HG03565 (cell line): ENCODE measurements around the gene RHO.
"Not testable (repeated sequence)": the region's sequence is repeated elsewhere in the genome, so short reads cannot be mapped to it uniquely, and the experiment has no call there.

ENCODE experiments used
- ATAC-seq: cut with Tn5 transposase; IDR thresholded peaks from one replicate; pipeline ENCODE4 v1.9.1; 2021; ENCODE audit warnings: mild to moderate bottlenecking, moderate library complexity; ENCODE audit not compliant: unreplicated experiment

RHO gene

GRCh38 chr3:129540776-129541516, 12.5 kb downstream of the RHO start:
- no peak for ATAC-seq

GRCh38 chr3:129542747-129543146, 14.3 kb downstream of the RHO start:
- no peak for ATAC-seq

DNA sequence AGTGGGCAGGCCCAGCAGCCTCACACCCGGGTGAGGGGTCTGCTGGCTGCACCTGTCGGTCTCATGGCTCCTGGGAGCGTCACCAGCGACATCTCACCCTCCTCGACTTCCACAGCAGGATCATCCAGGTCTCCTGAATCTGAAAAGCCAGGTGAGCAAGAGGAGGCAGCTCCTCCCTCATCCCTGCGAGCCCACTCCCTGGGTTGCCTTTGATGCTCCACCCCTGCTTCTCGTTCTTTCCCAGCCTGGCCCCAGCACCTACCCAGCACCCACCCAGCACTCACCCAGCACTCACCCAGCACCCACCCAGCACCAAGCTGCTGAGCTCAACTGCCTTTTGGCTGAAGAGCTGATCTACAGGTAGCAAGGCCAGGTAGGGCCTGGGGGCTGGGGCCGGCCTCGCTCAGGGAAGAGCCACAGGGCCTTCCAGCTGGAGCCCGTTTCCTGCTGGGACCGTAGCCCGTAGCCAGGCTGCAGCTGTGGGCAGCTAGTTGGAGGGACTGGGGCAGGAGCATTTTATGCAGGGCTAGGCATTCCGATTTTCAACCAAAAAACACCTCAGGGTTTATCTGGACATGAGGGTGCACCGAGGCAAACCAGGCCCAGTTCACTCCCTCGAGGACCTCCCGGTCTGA, 14.8 kb downstream of the RHO start, which contains the start of gene H1-8:
H1-8 (plus strand) TSS at position 20 of the 635 bp plus-strand sequence; CDS start at position 64, 44 bp downstream.
- no peak for ATAC-seq

DNA sequence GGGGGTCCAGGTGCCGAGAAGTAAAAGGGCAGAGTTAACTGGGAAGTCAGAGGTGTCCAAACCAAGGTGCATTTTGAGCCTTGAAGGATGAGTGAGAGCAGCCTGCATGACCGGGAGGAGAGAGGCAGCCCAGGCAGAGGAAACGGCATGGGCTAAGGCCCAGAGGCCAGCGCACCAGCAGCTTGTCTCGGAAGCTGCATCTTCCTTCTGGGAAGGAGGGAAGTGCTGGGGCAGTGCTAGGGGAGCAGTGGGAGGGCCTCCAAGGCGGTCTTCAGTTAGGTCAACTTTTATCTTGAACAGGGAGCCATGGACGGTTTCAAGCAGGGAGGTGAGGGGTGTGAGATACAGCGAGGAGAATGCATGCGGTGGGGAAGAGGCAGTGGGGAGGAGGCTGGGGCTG, 15.6 kb downstream of the RHO start:
- ATAC-seq = no peak

- ATAC-seq = not testable (repeated sequence)
These were observed 17.5 kb downstream of the RHO start for GRCh38 chr3:129545951-129546350.

DNA sequence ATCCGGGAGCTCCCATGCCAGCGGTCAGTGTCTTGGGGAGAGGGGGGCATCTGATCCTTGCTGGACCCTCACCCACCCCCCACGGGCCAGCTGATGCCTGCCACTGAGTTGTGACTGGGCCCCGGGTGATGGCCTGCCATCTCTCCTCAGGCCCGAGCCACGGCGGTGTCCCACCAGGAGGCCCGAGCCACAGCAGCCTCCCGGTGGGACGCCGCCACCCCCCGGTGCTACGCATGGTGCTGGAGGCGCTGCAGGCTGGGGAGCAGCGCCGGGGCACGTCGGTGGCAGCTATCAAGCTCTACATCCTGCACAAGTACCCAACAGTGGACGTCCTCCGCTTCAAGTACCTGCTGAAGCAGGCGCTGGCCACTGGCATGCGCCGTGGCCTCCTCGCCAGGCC, 18.8 kb downstream of the RHO start:
- ATAC-seq = no peak

DNA sequence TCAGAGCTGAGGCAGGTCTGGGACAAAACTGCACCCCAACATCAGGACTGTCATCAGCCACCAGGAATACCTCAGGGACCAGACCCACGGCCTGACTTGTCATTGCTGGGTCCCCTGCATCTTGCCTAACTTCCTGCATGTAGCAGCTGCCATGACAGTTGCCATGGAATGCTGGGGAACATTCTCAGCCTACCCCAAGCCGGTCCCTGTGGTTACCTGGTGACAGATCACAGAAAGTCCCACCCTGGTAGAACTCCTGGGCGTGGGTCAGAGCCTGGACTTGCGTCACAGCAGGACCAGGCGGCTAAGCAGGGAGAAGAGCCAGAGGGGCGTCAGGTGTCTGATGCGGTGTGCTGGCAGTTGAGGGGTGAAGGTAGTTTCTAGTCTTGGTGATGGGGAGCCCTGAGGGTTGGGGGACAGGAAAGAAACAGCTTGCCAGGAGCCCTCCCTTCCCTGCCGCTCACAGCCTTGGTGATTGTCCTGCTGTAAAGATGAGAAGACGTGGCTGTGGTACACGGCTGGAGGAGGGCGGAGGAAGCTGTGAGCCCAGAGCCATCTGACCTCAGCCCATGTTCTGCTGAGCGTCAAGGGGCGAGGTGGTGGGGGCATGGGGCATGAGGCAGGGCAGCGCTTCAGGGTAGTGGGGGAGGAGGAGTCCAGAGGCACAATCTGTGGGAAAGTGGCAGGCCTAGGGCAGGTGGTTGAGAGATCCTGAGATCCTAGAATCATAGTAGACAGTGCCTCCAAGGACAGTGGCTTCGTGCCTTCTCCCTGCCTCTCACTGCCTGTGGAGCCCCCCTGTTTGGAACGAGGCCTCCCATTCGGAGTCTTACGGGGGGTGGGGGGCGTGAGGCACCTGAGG, 19.9 kb downstream of the RHO start:
- no peak for ATAC-seq

DNA sequence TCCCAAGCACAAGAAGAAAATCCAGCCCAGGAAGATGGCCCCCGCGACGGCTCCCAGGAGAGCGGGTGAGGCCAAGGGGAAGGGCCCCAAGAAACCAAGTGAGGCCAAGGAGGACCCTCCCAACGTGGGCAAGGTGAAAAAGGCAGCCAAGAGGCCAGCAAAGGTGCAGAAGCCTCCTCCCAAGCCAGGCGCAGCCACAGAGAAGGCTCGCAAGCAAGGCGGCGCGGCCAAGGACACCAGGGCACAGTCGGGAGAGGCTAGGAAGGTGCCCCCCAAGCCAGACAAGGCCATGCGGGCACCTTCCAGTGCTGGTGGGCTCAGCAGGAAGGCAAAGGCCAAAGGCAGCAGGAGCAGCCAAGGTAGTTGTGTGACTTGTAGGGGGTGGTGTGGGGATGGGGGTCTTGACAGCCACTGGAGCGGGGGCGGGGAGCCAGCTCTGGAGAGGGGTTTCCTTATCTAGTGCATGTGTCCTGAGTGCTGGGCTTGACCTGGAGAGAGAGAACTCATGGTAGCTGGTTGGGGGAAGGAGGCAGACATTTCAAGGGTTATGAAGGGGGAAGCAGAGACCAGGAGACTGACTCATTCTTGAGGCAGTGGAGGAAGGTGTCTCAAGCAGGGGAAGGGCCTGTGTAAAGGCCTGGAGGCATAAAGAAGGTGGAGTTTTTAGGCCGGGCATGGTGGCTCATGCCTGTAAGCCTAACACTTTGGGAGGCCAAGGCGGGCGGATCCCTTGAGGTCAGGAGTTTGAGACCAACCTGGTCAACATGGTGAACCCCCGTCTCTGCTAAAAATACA, 20.8 kb downstream of the RHO start:
- no peak for ATAC-seq

GRCh38 chr3:129549805-129550204, 21.4 kb downstream of the RHO start:
- no peak for ATAC-seq

DNA sequence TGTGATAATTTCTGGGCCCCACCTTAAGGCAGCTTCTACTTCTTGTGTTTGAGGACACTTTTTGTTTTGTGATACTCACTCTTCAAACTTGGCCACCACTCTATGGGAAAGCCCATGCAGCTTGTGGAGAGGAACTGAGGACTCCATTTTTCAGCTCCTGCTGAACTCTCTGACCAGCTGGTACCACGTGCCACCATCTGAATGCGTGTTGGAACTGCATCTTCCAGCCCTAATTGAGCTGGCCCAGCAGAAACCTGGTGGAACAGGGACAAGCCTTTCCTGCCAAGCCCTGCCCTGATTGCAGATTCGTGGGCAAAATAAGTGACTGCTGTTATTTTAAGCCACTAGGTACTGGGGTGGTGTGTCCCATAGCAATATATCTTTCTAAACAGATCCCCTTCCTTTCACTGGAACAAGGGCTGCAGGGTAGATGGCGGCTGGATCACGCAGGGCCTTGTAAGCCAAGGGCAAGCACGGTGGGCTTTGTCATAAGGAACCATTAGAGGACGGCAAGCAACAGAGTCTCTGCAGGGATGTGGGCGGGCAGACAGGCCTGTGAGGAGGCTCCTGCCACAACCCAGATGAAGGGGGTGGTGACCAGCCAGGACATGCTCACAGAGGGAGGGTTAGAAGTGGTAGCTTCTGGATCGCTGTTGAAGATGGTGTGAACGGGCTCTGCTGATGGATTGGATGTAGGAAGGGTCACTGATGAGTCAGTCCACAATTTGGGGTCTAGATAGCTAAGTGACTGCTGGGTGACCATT, 24.0 kb downstream of the RHO start:
- ATAC-seq = no peak

GRCh38 chr3:129553171-129553570, 24.7 kb downstream of the RHO start:
- ATAC-seq = no peak

DNA sequence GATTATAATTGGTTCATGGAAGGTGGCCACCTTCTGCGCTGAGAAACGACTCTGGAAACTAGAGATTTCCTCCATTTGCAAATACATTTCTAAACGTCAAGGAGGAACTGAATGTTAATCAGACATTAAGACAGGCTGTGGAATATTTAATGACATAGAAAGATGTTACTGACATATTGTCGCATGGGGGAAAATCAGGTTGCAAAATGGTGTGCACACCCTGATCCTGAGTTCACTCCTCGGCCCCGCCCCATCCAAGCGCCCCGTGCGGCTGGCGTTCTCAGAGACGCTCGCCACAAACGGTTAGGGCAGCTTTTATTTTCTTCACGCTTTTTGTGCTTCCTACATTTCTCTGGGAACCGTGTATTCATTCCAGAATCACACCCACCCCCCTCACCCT, 25.3 kb downstream of the RHO start:
- no peak for ATAC-seq

GRCh38 chr3:129554356-129555152, 26.1 kb downstream of the RHO start:
- ATAC-seq = no peak

DNA sequence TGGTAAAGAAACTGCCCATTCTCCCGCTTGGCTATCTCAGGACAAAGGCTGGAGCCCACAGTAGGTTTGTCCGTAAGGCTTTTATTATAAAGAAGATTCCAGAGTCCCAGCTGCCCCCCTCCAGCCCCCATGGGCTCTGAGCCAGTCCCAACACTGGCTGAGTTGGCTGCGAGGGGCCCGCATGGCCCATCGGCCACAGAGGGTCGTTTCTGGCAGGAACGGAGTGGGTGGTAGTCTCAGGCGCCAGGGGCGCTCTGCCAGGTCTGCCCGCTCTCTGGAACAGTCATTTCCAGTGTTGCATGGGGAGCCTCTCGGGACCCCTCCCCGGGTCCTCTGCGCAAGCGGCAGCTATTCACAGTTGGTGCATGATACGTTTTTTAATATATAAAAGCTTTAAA, 26.7 kb downstream of the RHO start:
- no peak for ATAC-seq

- ATAC-seq = no peak
These were observed 27.3 kb downstream of the RHO start for GRCh38 chr3:129555616-129556357.

GRCh38 chr3:129556358-129556695, 27.9 kb downstream of the RHO start:
- ATAC-seq = no peak

DNA sequence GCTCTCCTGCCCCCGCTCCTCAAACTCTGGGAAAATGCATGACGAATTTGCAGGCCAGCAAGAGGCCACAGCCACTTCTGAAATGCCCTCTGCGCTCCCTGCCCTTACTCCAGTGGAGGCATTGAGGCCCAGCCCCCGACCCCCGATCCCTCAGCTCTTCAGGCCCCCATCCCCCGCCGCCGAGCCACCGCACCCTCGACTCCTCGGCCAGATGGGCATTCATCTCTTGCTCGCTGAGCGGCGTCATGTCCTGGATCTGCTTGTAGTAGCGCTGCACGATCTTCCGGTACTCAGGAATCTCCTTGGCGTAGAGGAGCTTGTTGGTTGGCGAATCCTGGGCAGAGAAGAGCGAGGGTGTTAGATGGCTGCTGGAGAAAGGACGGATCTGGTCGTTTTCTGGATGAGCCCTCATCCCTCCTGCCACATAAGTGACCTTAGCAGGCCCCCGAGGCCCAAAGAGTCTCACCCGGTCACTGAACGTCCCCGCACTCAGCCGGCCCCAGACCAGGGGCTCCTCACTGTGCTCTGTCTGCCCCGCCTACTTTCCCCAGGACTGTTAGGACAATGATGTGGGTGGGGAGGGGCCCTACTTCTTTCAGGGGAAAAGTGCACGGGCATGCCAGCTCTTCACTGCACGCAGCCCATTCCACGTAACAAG, 28.6 kb downstream of the RHO start:
- ATAC-seq = no peak

GRCh38 chr3:129557548-129557894, 29.1 kb downstream of the RHO start:
- ATAC-seq = no peak
